Ovary (tissue), 3 donors: ENCODE data around the gene SDK1.

Experiments
- EP300 ChIP-seq: sonication (generic); formaldehyde crosslinking; IDR thresholded peaks from one replicate; pipeline ENCODE4 v1.6.1; 2017; ENCODE audit warnings: antibody characterized with exemption
- POLR2A ChIP-seq: fragments of 450-650 bp; IDR thresholded peaks from one replicate; pipeline ENCODE4 v1.6.1; 2017; ENCODE audit warnings: antibody characterized with exemption, mild to moderate bottlenecking, moderate library complexity
- TF ChIP-seq, protein P1 (sequence below), 3 donors: fragments of 450-650 bp in 2 of 3; fragments of 200-600 bp in 1 of 3; IDR thresholded peaks; one replicate each; pipeline versions ENCODE4 v1.5.1 to v1.8.0; 2016 to 2022; ENCODE audit warnings: antibody characterized with exemption in 3 of 3, mild to moderate bottlenecking in 1 of 3
- donor health status: DM: no; HTN: no; CAD: no.

DNA sequence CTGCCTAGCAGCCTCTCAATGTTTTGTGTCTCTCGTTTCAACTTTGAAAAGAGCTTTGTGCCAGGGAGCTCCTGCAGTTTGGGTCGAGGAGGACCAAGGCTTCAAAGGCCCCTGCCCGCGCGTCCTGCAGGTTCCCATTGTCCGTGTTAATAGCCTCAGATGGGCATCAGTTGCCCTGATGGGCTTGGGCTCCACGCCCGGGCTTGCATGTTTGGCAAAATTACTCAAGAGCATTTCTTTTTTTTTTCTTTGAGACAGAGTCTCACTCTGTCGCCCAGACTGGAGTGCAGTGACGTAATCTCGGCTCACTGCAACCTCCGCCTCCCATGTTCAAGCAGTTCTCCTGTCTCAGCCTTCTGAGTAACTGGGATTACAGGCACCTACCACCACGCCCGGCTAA is 636.6 kb downstream of the SDK1 start:
- TF ChIP-seq, protein P1, sequence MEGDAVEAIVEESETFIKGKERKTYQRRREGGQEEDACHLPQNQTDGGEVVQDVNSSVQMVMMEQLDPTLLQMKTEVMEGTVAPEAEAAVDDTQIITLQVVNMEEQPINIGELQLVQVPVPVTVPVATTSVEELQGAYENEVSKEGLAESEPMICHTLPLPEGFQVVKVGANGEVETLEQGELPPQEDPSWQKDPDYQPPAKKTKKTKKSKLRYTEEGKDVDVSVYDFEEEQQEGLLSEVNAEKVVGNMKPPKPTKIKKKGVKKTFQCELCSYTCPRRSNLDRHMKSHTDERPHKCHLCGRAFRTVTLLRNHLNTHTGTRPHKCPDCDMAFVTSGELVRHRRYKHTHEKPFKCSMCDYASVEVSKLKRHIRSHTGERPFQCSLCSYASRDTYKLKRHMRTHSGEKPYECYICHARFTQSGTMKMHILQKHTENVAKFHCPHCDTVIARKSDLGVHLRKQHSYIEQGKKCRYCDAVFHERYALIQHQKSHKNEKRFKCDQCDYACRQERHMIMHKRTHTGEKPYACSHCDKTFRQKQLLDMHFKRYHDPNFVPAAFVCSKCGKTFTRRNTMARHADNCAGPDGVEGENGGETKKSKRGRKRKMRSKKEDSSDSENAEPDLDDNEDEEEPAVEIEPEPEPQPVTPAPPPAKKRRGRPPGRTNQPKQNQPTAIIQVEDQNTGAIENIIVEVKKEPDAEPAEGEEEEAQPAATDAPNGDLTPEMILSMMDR (IDR thresholded peaks at IDR 0.05): no peak
- TF ChIP-seq POLR2A (no peak), EP300 (no peak)
